ENCODE data around the gene ENDOV.

The ENDOV gene

DNA sequence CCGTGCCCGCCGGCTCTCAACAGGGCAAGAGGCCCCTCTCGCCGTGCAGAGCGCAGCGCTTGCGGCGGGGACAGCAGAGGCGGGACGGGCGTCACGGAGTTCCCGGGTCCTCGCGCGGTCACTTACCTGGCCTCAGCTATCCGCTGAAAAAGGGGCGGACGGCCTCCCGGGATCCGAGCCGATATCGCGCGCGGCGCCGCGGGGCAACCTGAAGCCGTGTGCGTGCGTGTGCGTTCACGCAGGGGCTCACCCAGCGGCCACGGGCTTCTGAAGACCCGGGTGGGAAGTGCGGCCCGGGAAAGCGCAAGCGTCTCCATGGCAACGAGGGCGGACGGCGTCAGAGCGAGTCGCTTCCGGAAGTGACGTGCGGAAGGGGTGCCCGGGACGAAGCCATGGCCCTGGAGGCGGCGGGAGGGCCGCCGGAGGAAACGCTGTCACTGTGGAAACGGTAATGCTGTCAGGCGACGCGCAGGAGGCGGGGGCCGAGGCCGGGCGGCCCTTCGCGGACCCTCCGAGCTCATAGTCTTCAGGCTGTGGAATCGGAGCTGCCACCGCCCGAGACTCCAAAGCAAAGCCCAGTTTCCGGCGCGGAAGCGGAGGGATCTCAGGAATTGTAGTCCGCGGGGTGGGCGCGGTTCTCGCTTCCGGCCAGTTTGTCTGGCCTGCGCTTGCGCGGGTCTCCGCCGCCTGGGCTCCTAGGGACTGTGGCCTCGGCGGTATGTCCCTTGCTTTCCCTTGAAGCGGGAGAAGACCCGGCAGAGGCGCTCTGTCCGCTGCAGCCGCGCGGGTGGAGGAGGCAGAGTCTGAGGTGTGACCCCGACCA, at the start of gene ENDOV:
Gene ENDOV (plus strand): TSS at position 365 of the 823 bp plus-strand sequence. CDS start 28 bp downstream, at position 393.
- peak; percentile 91 for DNase-seq (ENCODE audit: low read depth)

DNA sequence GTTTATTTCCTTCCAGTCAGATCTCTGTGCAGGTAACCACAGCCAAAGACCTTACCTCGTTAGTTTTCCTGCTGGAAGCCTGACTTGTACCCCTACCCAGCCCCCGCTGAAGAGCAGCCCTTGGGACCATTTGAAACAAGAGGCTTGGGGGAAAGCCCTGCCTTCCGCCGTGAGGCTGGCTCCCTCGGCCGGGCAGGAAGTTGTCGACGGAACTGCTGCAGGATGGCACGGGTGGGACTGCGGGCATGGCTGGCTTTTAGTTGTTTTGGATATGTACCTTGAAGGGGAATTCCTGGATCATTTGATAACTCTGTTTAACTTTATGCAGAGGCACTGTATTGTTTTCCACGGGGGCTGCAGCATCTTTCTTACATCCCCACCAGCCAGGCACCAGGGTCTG, 49.0 kb upstream of the ENDOV start:
- no peak for DNase-seq (ENCODE audit: low read depth)

DNA sequence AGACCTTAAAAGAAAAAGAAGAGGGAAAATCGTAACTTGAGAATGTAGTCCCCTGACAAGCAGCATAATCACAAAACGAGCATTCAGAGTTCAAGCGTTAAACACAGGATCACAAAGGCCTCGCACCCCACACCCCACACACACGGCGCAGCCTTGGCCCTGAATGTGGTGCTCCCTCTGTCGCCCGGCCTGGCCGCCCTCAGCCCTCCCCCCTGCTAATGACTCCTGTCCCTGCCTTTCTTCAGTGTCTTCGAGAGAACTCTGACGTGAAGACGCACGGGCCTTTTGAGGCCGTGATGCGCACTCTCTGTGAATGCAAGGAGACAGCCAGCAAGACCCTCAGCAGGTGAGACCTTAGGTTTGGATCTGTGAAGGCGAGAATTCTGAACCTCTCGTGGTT, 47.5 kb upstream of the ENDOV start:
- DNase-seq (ENCODE audit: low read depth): no peak

DNA sequence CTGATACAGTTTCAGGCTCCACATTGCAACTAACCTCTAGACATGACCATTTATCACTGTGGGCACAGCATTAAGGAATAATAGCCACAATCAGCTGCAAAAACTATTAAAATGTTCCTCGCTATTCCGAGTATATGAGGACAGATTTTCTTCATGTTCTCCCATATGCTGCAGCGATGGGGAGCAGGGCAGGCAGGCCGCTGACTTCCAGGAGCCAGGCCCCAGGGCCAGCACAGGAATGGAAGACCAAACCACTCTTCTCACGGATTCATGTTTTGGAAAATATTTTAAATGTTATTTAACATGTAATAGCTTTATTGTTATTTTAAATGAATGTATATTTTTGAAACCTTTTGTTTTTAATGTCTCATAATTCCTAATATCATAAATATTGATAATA, 43.8 kb upstream of the ENDOV start:
- no peak for DNase-seq (ENCODE audit: low read depth)

DNA sequence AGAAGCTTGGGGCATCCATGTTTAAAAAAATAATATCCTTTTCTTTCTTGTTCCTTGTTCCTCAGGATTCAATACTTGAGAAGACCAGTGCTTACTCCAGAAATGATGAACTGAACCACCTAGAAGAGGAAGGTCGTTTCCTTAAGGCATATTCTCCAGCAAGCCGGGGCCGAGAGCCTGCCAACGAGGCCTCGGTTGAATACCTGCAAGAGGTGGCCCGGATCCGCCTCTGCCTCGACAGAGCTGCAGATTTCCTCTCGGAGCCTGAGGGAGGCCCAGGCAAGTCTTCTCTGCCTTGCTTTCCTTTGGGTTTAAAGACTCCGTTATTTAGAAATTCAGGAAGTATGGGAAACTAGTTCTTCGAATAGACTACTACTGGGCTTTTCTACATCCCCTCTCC, 42.5 kb upstream of the ENDOV start:
- no peak for DNase-seq (ENCODE audit: low read depth)

DNA sequence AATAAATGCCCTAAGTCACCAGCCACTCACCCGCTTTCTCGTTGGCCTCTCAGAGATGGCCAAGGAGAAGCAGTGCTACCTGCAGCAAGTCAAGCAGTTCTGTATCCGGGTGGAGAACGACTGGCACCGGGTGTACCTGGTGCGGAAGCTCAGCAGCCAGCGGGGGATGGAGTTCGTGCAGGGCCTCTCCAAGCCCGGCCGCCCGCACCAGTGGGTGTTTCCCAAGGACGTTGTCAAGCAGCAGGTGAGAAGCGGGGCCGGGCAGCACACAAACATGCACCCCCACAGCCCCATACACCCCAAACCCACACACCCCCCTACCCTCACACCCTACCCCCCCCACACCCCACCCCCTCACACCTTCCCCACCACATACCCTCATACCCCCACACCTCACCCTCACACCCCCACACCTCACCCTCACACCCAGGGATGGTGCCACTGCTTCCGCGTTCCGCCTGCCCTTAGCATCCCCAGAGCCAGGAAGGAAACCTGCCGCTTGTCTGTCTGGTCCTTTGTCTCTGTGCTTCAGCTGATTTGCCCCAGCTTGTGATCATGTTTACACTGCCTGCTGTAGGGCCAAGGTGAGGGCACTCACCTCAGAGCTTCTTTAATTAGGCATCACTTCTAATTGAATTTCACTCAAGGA, 41.9 kb upstream of the ENDOV start:
- no peak for DNase-seq (ENCODE audit: low read depth)

DNA sequence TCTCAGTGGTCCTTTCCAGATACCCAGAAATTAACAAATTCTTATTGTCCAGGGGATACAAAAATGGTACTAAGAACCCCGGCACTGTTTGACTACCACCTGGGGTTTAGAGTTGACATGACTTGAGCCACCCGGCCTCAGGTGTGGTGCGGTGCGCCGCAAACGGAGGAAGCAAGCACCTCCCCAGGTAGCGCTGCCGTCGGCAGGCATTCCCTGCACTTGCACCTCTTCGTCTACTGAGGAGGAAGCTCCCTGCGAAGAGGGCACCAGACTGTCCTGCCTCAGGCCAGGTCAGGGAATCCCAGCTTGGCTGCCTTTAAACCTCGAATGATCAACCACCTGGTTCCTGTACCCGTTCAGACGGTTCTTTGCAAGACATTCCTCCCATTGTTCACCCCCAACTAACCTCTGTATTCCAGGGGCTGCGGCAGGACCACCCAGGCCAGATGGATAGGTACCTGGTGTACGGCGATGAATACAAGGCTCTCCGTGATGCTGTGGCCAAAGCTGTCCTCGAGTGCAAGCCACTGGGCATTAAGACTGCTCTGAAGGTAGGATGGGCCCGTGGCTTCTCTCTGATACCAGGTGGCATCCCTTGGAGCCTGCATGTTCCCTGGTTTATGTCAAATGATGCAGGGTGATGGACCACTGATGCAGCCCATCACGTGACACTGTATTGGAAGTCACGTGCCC, 40.8 kb upstream of the ENDOV start:
- no peak for DNase-seq (ENCODE audit: low read depth)

DNA sequence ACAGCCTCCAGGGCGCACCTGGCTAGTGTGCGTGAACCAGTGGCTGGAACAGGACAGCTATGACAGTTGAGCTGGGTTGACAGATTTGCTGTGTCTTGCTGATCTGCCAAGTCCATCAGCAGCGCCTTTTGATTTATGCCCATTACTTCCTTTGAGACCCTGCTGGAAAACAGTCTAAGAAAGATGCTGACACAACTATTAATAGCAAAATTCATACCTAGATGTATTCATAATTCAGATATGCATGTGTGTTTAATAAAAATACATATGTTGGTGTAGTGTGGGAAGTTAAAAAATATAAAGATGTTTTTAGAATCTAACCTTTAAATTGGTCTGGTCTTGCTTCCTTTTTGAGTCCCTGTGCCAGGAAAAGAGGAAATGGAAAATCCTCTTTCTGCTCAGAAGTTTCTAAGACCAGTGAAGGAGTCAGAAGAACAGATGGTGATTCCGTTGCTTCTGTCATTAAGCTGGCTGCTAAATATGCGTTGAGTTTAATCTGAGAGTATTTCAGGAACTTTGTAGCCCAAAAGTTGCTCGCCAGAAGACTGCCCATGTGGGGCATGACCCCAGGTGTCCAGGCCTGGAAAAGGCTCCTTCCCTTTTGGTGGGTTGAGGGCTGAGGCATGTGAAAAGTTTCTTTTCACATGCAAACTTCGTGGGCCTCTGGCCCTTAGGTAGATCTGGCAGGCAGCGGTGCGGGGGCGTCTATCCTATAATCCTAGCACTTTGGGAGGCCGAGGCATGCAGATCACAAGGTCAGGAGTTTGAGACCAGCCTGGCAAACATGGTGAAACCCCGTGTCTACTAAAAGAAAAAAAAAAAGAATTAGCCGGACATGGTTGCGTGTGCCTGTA, 40.0 kb upstream of the ENDOV start:
- no peak for DNase-seq (ENCODE audit: low read depth)

DNA sequence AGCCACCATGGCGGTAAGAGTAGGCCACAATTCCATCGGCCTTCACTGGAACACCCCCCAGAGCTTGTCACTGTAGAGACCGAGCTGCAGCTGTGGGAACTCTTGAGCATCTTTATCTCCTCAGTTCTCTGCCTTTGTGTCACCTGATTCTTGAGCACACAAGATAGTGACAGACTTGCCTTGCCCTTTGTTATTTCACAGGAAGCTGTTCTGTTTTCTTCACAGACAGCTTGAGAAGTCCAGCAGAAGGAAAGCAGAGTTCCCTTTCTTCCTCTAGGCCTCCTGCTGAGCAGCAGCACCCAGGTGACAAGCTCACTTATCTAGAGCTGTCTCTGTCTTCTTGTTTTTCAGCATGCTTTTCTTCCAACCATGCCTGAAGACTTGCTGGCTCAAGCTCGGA, 38.4 kb upstream of the ENDOV start:
- no peak for DNase-seq (ENCODE audit: low read depth)

DNA sequence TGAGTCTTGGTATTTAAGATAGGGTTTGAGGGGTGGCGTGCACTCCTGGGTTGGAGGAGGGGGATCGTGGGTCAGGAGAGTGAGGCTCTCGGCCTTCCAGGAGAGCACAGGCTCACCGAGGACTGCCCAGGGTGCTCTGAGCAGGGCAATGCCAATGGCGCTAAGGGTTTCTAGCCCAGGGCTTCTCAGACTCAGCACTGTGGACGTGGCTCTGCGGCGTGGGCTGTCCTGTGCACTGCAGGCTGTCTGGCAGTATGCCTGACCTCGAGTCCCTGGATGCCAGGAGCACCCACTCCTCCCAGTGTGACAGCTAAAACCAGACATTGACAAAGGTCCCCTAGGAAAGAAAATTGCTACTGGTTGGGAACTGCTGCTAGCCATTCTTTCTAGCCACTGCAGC, 37.2 kb upstream of the ENDOV start:
- DNase-seq (ENCODE audit: low read depth): no peak

DNA sequence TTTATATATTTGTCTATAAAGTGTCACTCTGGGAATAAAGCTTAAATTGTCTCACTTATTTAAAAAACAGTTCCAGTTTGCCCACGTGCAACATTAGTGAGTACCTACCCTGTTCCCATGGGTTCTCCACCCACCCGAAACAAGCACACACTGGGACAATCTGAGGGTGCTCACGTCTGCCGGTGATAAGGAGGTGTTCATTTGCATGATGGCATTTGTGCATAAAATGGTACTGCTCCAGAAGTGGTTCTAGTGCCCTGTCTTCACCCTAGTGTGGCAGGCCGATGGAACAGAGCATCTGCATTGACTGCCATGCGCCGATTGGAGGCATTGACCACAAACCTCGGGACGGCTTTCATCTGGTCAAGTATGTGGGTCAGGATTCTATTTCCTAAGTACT, 35.6 kb upstream of the ENDOV start:
- no peak for DNase-seq (ENCODE audit: low read depth)

DNA sequence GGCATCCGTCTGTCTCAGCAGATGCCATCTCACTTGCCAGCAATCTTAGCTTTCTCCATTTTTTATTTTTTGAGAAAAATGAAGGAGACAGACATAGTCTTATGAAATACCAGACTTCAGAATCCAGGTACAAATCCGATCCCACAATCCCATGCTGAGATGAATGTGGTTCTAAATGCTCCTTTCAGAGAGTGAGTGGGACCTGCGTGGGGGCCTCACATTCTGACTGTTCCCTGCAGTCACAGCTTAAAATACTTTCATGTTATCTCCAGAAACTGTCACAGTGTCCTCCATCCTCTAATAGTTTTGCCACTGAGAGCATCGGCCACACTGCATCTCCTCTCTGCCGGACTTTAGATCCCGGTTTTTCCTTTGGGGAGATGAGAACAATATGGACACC, 34.9 kb upstream of the ENDOV start:
- no peak for DNase-seq (ENCODE audit: low read depth)

DNA sequence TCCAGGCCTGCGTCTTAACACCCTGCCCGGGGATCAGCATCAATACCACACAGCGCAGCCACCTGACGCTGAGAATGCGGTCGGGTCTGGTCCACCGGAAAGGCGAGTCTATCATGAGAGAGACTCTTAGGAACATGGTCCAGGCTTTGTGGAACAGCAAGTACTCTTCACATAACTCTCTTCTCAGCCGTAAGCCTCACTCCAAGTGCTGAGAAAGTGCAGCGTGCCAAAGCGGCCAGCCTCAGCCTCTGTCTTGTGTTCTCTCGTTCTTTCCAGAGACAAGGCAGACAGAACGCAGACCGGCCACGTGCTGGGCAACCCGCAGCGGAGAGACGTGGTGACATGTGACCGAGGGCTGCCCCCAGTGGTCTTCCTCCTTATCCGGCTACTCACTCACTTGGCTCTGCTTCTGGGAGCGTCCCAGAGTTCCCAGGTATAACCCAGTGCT, 34.4 kb upstream of the ENDOV start:
- DNase-seq (ENCODE audit: low read depth): no peak

DNA sequence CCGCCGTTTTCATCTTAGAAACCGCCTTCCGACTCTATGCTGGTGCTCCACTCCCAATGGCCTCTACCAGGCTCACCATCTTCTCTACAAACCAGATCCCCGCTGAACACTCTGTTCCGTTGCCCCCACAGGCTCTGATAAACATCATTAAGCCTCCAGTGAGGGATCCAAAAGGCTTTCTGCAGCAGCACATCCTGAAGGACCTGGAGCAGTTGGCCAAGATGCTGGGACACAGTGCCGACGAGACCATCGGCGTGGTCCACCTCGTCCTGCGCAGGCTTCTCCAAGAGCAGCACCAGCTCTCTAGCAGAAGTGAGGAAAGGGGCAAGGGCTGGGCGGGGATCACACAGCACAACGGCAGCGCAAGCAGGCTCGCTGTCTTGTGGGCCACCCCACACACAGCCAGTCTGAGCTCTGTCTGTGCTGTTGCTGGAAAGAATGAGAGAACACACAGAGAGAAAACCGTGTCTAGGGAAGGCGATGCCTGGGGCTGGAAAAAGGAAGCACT, 33.5 kb upstream of the ENDOV start:
- DNase-seq (ENCODE audit: low read depth): no peak

DNA sequence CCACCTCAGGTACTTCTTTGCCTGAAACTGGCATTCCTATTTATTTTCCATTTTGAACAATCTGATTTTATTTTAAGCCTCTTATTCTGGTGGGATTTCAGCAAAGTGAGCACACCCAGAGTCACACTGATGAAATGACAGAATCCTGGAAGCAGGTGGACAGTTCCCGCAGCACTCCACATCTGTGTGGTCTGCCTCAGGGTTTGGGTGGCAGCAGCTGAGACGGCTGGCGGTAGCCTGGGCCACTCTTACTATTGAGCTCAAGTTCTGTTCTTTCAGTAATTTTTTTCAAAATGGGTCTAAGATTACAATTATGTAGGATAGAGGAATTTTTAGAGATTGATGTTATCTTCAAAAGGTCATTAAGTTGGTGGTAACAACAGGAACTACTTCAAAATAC, 32.5 kb upstream of the ENDOV start:
- no peak for DNase-seq (ENCODE audit: low read depth)

DNA sequence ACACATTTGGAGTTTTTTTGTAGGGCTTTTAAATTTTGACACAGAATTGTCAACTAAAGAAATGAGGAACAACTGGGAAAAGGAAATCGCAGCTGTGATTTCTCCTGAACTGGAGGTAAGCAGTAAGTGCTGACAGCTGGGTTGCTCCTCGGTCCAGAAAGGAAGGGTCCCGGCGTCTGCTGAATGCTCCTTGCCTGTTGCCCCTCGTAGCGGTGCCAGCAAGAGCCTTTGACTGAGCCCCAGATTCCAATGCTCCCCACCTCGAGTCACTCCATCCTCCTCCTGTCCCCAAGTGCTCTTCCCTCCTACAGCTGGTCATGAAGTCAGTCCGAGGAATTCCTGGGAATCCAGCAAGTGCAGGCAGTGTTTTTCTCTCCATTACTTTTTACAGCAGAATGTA, 32.0 kb upstream of the ENDOV start:
- DNase-seq (ENCODE audit: low read depth): no peak

DNA sequence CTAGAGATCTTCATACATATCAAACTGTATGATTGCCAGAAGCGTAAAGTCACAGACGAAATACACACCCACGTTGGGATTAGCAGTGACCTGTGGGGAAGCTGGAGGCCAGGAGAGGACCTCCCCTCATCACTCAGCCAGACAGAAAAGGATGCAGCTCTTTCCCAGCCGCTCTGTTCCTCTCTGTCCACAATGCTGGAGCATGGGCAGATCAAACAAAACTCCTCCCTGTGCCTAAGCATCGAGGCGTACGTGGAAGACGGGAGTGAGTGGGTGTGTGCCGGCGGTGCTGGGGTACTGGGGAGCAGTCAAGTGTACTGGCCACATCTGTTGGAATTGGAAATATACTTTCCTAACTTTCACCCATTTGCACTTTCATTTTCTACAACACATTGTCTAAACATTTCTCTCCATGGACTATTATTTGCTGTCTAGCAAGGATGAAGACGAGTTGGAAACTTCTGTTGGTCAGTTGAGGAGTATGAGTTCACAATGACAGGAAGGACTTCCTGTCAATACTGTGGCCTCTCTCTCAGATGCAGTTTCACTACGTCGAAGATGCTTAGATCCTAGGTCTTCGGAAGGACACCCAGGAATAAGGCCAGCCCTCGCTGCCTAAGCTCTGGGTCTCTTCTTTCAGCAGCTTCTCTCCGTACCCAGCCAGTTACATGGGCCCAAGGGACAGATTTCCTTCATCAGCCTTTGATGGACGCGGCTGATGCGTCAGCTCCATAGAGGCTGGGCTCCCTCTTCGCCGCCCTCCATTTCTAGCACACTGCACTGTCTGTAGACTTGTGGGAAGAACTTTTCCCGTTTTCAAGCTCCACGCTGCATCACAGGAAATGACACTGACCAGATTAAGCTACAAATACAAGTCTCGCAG, 30.6 kb upstream of the ENDOV start:
- DNase-seq (ENCODE audit: low read depth): no peak

DNA sequence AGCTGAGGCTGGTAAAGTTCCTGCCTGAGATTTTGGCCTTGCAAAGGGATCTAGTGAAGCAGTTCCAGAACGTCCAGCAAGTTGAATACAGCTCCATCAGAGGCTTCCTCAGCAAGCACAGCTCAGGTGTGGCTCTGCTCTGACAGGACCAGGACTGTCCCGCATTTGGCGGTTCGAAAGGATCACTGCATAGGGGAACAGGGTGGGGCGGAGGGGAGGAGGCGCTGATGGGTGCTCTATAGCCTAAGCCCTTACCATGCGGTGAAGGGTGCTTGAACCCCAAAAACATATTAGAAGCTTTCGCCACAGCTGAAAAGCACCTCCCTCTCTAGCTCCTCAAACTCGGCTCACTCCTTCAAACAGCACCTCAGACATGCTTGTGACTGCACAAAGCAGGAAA, 29.9 kb upstream of the ENDOV start:
- no peak for DNase-seq (ENCODE audit: low read depth)

DNA sequence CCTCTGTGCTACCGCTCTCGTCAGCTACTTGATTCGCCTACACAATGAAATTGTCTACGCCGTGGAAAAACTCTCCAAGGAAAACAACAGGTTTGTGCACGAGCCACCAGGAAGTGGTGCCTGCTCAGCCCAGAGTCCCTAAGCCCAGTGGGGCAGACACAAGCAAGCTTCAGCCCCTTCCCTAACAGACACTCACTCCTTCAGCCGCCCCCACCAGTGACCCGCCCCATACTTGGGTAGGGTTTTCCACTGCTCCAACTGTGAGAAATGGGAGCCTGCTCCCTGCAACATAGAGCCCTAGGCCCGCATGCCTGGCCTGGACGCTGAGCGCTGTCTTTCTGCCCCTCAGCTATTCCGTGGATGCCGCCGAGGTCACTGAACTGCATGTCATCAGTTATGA, 28.6 kb upstream of the ENDOV start:
- DNase-seq (ENCODE audit: low read depth): no peak

DNA sequence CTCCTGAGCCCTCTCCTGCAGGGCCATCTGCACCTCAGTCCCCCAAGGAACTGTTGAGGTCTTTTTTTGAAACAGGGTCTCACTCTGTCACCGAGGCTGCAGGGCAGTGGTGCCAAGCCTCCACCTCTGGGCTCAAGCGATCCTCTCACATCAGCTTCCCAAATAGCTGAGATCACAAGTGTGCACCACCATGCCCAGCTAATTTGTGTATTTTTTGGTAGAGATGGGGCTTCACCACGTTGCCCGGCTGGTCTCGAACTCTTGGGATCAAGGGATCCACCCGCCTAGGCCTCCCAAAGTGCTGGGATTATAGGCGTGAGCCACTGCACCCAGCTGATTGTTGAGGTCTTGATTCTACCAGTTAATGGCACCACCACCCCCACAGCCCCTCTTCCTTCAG, 27.9 kb upstream of the ENDOV start:
- no peak for DNase-seq (ENCODE audit: low read depth)

DNA sequence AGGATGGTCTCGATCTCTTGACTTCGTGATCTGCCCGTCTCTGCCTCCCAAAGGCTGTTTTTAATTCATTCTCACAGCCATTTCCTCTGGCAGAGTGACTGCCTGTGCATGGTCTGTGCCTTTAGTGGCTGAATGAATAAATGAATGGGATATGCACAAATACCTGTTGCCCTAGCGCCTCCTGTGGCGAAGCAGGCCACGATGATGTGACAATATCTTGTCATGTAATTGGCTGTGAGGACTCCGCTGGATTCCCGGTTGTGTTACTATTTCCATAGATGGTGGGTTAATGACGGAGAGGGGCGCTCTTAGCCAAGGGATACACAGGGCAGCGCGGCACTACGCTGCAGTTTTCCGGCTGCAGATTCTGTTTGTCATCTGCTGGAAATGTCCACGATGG, 26.8 kb upstream of the ENDOV start:
- no peak for DNase-seq (ENCODE audit: low read depth)
